ENCODE data around the gene FRS2.

The FRS2 gene

DNA sequence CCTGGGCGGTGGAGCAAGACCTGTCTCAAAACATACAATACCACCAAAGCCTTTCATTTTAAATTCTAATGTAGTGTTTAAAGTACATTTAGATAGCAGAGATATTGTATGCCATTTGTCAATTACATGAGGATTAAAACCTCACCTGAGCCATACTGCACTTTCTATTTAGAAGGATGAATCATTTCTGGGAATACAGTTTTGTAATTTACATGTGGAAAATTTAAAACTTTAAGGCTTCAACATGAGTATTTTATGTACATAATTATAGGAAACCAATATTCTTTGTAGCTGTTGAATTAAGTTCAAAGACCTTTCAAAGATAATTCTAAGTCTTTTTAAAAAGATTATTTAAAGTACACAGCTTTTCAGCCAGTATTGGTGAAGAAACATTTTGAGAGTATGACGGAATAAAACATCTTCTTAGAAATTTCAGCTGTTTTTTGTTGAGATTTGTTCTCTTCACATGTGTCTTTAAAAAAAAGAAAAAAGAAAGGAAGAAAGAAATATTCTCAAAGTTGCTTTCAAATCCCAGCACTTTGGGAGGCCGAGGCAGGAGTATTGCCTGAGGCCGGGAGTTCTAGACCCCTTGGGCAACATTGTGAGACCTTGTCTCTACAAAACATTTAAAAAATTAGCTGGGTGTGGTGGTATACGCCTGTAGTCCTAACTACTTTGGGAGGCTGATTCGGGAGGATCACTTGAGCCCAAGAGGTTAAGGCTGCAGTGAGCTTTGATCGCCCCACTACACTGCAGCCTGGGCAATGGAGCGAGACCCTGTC is 80.6 kb downstream of the FRS2 start:
- no peak overlapping the region for H3K4me3 ChIP-seq (replicated peaks; ENCODE audit: low read depth, low read length)
- no peak for DNase-seq (ENCODE audit: low read depth)
- TF ChIP-seq, protein P1, sequence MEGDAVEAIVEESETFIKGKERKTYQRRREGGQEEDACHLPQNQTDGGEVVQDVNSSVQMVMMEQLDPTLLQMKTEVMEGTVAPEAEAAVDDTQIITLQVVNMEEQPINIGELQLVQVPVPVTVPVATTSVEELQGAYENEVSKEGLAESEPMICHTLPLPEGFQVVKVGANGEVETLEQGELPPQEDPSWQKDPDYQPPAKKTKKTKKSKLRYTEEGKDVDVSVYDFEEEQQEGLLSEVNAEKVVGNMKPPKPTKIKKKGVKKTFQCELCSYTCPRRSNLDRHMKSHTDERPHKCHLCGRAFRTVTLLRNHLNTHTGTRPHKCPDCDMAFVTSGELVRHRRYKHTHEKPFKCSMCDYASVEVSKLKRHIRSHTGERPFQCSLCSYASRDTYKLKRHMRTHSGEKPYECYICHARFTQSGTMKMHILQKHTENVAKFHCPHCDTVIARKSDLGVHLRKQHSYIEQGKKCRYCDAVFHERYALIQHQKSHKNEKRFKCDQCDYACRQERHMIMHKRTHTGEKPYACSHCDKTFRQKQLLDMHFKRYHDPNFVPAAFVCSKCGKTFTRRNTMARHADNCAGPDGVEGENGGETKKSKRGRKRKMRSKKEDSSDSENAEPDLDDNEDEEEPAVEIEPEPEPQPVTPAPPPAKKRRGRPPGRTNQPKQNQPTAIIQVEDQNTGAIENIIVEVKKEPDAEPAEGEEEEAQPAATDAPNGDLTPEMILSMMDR (IDR thresholded peaks at IDR 0.05; ENCODE audit: low read length, missing control alignments) = no peak

DNA sequence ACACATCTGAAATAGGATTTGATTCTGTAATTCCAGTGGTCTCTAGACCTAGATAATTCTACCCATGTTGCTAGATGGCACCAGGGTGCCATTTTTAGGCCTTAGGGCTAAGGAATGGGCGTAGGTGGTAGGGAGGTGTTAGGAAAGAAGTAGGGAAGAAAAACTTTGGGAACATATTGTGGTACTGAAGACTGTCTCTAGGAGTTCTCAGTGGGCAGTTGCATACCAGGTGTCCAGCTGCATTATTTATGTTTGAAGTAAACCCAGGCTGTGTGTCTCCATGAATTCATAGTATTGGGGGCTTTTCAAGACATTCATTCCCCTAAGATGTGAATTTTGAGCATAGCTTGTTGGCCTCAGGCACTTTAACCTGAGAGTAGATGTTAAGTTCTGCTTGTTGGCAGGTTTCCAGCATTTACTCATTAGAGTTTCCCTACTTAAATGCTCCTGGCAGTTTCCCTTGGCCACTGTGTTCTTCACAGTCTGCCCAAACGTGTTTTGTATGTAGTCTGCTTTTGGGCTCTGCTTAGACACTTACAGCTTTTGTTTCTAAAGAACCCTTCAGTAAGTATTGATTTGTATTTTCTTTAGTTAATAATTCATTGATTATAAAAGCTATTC is 83.5 kb downstream of the FRS2 start:
- DNase-seq (ENCODE audit: low read depth) = peak; percentile 63
- TF ChIP-seq, protein P1 (IDR thresholded peaks at IDR 0.05; ENCODE audit: low read length, missing control alignments) = no peak

DNA sequence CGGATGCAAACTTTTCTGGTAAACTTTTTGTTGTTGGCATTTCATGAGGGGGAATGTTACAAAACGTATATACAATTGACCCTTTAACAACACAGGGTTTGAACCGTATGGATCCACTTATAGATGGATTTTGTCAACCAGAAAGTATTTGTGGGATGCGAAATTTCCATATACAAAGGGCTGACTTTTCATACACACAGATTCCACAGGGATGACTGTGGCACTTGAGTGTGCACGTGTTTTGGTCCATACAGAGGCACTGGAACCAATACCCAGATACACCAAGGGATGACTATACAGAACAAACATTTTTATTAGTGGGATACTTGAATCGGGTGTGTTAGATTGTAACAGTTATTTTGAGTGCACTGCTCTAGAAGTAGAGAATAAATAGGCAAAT is 85.3 kb downstream of the FRS2 start:
- no peak overlapping the region for H3K4me3 ChIP-seq (replicated peaks; ENCODE audit: low read depth, low read length)
- peak; percentile 49 for DNase-seq (ENCODE audit: low read depth)
- TF ChIP-seq, protein P1 (IDR thresholded peaks at IDR 0.05; ENCODE audit: low read length, missing control alignments) = no peak

More for the DNA sequence above, 83.5 kb downstream of the FRS2 start:
- no peak overlapping the region for H3K4me3 ChIP-seq (replicated peaks; ENCODE audit: low read depth, low read length)

DNA sequence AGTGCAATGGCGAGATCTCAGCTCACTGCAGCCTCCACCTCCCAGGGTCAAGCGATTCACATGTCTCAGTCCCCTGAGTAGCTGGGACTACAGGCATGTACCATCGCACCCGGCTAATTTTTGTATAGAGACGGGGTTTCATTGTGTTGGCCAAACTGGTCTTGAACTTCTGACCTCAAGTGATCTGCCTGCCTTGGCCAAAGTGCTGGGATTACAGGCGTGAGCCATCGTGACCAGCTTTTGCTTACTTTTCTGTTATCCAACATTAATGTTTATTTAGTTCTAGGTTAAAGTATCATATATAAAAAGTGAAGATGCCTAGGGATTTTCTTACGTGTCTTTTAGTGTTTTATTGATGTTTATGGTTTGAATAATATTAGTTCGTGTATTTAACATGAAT is 86.2 kb downstream of the FRS2 start:
- DNase-seq (ENCODE audit: low read depth) = no peak
- no peak overlapping the region for H3K4me3 ChIP-seq (replicated peaks; ENCODE audit: low read depth, low read length)
- TF ChIP-seq, protein P1 (IDR thresholded peaks at IDR 0.05; ENCODE audit: low read length, missing control alignments) = no peak

DNA sequence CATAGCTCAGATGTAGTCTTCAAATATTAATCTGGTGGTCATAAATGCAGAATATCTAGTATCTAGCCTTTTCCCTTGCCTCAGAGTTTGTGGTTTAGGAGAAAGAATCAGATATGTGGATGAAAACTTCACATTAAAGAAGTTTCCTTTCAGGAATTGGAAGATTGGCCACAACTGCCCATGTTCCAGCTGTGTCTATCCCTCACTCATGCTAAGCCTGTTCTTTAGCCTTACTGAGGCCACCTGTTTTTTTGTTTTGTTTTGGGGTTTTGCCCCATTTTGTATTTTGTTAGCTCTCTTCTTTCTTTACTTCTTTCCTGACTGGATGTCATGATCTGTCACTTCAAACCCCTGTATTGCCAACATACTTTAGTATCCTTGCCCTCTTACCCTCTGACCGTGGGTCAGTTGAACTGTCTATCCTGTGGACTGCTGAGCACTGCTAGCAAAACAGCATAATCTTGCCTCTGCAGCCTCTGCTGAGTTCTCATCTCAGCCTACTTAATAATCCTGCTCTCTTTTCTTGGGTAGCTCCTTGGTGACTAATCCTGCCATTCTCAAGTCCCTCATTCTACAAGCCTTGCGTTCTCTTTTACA is 93.1 kb downstream of the FRS2 start:
- no peak for DNase-seq (ENCODE audit: low read depth)
- H3K4me3 ChIP-seq (replicated peaks; ENCODE audit: low read depth, low read length) = no peak overlapping the region
- TF ChIP-seq, protein P1 (IDR thresholded peaks at IDR 0.05; ENCODE audit: low read length, missing control alignments) = no peak

DNA sequence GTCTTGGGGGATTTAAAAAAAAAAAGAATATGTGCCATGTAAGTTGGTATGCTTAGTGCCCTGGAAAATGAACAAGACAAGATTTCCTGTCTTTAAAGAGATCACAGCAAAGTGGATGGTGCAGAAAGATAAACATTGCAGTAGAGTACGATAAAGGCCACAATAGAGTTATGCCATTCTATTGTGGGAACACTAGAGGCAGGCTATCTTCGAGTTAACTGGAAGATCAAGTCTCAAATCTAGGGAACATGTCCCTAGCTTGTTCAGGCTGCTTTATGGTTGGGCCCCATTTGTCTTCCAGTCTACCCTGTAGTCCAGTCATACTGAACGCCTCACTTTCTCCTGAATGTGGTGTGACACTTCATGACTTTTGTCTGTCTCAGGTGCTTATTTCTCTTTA is 96.4 kb downstream of the FRS2 start:
- DNase-seq (ENCODE audit: low read depth) = no peak
- TF ChIP-seq, protein P1 (IDR thresholded peaks at IDR 0.05; ENCODE audit: low read length, missing control alignments) = peak; percentile 16
- no peak overlapping the region for H3K4me3 ChIP-seq (replicated peaks; ENCODE audit: low read depth, low read length)

Data from fibroblast of pulmonary artery (primary cell).